ENCODE measurements around the gene PAX3.

DNA sequence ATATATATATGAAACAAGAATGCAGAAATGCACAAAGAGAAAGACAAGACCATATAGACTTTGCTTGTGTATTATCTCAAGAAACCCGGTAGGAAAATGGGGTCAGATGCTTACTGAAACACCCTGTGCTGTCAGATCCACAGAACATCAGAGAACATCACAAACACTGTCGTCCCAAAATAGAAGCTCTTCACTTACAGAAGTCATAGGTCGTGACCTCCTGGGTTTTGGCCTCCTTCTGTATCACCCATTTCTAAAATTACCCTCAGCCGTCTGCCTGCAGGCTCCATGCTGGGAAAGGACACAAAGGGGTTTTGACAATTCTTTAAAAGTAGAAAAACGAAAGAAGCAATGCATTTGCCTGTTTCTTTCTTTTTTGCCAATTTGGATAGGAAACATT lies 137.9 kb downstream of the PAX3 start:
- TF ChIP-seq, protein P1, sequence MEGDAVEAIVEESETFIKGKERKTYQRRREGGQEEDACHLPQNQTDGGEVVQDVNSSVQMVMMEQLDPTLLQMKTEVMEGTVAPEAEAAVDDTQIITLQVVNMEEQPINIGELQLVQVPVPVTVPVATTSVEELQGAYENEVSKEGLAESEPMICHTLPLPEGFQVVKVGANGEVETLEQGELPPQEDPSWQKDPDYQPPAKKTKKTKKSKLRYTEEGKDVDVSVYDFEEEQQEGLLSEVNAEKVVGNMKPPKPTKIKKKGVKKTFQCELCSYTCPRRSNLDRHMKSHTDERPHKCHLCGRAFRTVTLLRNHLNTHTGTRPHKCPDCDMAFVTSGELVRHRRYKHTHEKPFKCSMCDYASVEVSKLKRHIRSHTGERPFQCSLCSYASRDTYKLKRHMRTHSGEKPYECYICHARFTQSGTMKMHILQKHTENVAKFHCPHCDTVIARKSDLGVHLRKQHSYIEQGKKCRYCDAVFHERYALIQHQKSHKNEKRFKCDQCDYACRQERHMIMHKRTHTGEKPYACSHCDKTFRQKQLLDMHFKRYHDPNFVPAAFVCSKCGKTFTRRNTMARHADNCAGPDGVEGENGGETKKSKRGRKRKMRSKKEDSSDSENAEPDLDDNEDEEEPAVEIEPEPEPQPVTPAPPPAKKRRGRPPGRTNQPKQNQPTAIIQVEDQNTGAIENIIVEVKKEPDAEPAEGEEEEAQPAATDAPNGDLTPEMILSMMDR (IDR thresholded peaks at IDR 0.05 in 2 of 3, conservative IDR thresholded peaks at IDR 0.05 in 1 of 3; ENCODE audit: insufficient read depth in 2 of 3, low read depth in 1 of 3, low read length in 3 of 3) = no peak
- no peak for TF ChIP-seq ZNF24 (IDR thresholded peaks at IDR 0.05)
- TF ChIP-seq ZNF184 (CRISPR knock-in tag; IDR thresholded peaks at IDR 0.05) = no peak
- no peak for TF ChIP-seq EP300 (IDR thresholded peaks at IDR 0.05; ENCODE audit: low read length)
- no peak for TF ChIP-seq FOXM1 (IDR thresholded peaks at IDR 0.05; ENCODE audit: low read depth)
- TF ChIP-seq FOXM1 (CRISPR knock-in tag; IDR thresholded peaks at IDR 0.05; ENCODE audit: low read depth) = no peak
- TF ChIP-seq SMAD1 (IDR thresholded peaks at IDR 0.05; ENCODE audit: low read depth, low read length, partially characterized antibody) = no peak
- TF ChIP-seq RCOR1 (IDR thresholded peaks at IDR 0.05; ENCODE audit: borderline replicate concordance in 1 of 2, low read depth in 2 of 2, low read length in 2 of 2) = no peak
- no peak for TF ChIP-seq DMBX1 (CRISPR knock-in tag; IDR thresholded peaks at IDR 0.05; ENCODE audit: borderline replicate concordance)
- no peak for TF ChIP-seq EZH2 (IDR thresholded peaks at IDR 0.05; ENCODE audit: borderline replicate concordance, low read depth, low read length)
- TF ChIP-seq RBM22 (IDR thresholded peaks at IDR 0.05; ENCODE audit: low read depth, low read length, poor library complexity, severe bottlenecking) = no peak
- no peak for TF ChIP-seq ATF1 (CRISPR knock-in tag; IDR thresholded peaks at IDR 0.05)
- no peak for TF ChIP-seq ATF1 (tag; IDR thresholded peaks at IDR 0.05)
